NCI-H226 (cell line): ENCODE results near the gene BACE2.
A peak's percentile ranks its signal among the peaks of the same experiment; 100 is the strongest.
"Not testable (repeated sequence)": the region's sequence is repeated elsewhere in the genome, so short reads cannot be mapped to it uniquely, and the experiment has no call there.

Experiments
- DNase-seq: peaks from one replicate; pipeline ENCODE4 v3.0.0-alpha.2; 2015

The BACE2 gene

DNA sequence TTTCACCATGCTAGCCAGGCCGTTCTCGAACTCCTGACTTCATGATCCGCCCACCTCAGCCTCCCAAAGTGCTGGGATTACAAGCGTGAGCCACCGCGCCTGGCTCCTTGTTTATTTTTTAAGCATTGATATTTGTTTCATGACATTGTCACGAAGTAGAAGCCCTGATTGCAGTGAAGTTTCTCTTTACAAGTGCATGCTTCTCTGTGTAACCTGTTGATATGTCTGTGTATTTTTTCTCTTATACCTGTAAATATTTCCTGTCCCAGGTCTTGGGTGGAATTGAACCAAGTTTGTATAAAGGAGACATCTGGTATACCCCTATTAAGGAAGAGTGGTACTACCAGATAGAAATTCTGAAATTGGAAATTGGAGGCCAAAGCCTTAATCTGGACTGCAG is 75.1 kb downstream of the BACE2 start:
- no peak for DNase-seq

GRCh38 chr21:41244266-41244880 is 76.4 kb downstream of the BACE2 start:
- DNase-seq: not testable (repeated sequence)

- DNase-seq: no peak
Observed at GRCh38 chr21:41245509-41246135, 77.7 kb downstream of the BACE2 start.

DNA sequence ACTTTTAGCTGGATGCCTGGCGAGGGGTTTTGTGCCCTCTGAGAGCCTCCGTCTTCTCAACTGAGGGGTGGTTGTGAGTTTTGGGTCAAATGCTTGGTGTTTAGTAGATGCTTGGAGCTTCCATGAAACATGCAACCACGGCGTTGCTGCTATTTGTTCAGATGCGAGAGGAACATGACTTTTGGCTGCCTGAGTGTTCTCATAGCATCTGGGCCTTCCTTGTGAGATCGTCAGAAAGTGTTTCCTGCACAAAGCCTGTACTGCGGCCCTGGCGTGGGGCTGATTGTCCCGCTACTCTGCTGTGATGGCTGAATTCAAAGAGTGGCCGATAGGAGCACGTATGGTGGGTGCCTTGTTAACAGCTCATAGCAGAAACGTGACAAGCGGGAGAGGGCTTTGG is 78.8 kb downstream of the BACE2 start:
- no peak for DNase-seq

- DNase-seq: no peak
Observed at GRCh38 chr21:41247561-41248545, 79.9 kb downstream of the BACE2 start.

- no peak for DNase-seq
Observed at GRCh38 chr21:41249476-41249875, 81.5 kb downstream of the BACE2 start.

GRCh38 chr21:41250519-41250918 is 82.6 kb downstream of the BACE2 start:
- DNase-seq: no peak

DNA sequence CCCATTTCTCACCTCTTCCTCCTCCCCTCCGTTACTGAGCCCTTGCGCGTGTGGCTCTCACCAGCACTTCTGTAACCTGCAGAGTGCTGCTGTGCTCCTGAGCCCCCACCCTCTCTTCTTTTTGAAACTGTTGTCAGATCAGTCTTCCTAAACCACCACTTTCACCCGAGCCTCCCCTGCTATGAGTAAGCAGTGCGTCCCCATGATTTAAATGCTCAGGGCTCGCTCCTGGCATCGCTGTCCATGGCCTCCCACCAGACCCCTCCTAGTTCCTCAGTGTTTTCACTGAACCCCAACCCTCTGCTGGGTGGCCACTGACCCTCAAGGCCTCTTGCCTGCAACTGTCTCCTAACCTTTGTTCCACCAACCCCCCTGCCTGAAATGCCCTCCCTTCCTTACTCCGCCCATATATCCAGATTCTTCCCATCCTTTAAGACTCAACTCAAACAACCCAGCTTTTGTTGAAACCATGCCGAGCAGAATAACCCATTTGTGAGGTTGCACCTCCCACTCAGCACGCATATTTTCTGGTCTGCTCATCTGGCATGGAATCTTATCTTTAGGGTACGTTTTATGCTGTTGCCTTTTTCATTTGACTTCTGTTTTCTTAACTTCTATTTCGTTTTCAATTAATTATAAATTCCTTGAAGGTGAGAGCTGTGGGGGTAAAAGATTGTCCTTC is 84.1 kb downstream of the BACE2 start:
- DNase-seq: peak; percentile 75

GRCh38 chr21:41254090-41254700 is 86.2 kb downstream of the BACE2 start:
- DNase-seq: no peak

GRCh38 chr21:41255190-41255589 is 87.2 kb downstream of the BACE2 start:
- DNase-seq: no peak

GRCh38 chr21:41256231-41256630 is 88.3 kb downstream of the BACE2 start:
- not testable (repeated sequence) for DNase-seq

DNA sequence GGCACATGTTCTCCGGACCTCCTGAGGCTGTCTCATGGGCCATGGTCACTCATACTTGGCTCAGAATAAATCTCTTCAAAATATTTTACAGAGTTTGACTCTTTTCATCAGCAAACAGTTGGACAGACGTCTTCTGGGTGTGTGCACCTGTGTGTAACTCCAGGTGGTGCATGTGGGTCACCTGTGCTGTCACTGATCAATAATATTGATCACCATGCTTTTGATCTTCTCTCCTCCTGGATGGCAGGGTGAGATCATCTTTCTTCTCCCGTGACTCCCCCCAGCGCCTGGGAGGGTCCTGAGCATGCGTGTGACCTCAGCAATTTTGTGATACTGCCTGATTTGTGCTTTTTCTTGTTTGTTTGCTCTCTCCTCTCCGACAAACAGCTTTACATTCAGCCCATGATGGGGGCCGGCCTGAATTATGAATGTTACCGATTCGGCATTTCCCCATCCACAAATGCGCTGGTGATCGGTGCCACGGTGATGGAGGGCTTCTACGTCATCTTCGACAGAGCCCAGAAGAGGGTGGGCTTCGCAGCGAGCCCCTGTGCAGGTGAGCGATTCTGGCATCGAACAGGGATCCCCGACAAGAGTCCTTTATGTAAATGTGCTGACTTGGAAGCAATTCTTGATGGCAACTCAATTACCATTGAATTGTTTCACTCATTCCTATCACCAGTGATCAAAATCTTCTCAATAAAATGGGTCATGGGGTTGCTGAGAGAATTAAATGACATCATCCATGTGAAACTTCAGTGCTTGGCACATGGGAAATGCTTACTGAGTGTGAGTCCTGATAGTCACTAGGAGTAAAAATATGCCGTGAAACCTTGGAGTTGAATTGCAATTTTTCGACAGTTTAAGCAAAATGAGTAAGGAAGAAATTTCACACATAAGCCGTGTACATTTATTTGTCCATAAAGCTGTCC is 89.1 kb downstream of the BACE2 start:
- no peak for DNase-seq

DNA sequence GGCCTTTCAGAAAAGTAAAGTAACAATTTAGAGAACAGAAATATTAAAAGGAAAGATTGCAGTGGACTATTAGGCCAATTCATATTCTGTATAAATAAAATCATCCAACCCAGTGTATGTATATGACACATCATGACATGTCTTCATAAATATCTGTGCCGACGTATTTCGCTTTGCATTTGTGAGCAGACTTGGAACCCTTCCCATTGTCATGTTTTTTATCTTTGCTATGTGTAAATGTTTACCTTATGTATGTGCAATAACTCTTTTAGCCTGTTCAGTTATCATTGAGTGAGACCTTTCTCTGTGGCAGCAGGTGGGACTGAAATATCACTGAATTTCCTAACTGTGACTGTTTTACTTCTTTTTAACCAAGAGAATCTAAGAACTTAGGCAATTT is 90.7 kb downstream of the BACE2 start:
- DNase-seq: peak; percentile 7

GRCh38 chr21:41260428-41260827 is 92.5 kb downstream of the BACE2 start:
- DNase-seq: no peak

GRCh38 chr21:41267346-41267745 is 99.4 kb downstream of the BACE2 start:
- DNase-seq: no peak

DNA sequence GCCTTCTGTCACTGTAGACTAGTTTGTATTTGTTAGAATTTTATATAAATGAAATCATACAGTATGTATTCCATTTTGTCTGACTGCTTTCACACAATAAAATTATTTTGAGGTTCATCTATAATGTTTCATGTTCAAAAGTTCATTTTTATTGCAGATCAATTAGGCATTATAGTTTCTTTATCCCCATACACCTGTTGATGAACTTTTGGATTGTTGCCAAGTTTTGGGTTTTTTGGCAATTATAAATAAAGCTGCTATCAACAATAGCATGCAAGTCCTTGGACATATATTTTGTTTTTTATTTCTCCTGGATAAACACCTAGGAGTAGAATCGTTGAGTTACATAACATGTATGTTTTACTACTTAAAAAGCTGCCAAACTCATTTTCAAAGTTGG is 101.6 kb downstream of the BACE2 start:
- no peak for DNase-seq

- no peak for DNase-seq
Observed at GRCh38 chr21:41277196-41277595, 109.2 kb downstream of the BACE2 start.

- DNase-seq: no peak
Observed at GRCh38 chr21:41277846-41278245, 109.9 kb downstream of the BACE2 start.

DNA sequence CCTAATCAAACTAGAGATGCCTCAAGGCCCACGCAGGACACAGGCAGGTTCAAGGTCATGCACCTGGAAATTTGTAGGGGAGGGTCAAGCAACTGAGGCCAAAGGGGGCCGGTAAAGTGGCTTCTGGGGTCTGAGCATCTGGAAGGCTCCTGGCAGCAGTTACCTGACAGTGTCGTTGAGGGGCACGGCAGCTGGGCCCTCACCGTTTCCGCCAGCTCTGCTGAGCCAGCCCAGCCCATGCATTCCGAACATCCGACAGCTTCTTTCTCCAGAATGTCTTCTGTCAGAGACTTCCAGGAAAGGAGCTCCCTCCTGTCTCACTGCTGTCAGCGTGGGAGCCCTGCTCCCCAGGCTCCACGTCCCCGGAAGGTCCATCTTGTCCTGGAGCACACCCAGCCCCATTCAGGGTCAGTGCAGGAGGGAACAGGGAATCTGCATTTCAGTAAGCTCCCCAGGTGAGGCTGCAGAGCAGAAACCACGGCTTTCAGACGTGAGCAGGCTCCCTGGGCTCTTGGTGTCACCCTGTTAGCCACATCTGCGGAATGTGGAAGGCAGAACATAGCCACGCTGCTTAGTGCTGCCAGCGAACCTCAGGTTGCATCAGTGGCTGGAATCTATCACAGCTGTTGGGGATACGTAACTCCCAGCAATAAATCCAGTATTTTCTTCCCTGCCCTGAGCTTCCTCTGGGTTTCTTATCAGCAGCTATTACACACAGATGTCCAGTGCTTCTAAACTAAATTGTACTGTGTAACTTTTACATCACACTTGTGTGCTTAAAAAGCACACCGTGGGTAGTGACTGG is 112.4 kb downstream of the BACE2 start:
- no peak for DNase-seq

DNA sequence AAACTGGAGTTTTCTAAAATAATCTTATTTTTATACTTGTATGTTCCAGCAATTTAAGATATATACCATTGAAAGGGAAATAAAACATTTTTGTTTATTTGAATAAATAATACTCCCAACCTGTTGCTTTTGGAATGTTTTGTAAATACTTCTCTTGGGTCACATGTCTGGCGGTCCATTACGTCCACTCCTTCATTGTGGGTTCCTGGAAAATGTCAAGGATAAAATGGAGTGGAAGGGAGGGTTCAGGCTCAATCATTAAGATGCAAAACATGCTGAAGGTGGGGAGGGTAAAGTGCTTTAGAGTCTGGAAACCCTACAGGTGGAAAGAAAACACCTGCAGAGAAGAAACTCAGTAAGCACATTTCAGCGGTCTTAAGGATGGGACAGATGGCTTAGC is 114.5 kb downstream of the BACE2 start:
- DNase-seq: no peak
